Inflammatory macrophage treated with lipopolysaccharide for 1 hour (primary cell): Measurements from ENCODE around the gene MRPL14.

Experiments
- DNase-seq, 2 donors: peaks; one replicate each; pipeline ENCODE4 v3.0.0-alpha.2; 2020 to 2022

Gene MRPL14

GRCh38 chr6:44078827-44079671 is 48.2 kb downstream of the MRPL14 start:
- peak; percentile 50 to 95 for DNase-seq

GRCh38 chr6:44078219-44078826 is 48.9 kb downstream of the MRPL14 start:
- no peak for DNase-seq

GRCh38 chr6:44077214-44077946 is 49.9 kb downstream of the MRPL14 start:
- no peak for DNase-seq

GRCh38 chr6:44076356-44077213 is 50.7 kb downstream of the MRPL14 start:
- no peak for DNase-seq

GRCh38 chr6:44075647-44076355 is 51.5 kb downstream of the MRPL14 start:
- DNase-seq = no peak

- DNase-seq = no peak
Measured at GRCh38 chr6:44074813-44075646, 52.2 kb downstream of the MRPL14 start.

- peak; percentile 52 to 79 for DNase-seq
Measured at GRCh38 chr6:44074439-44074812, 52.8 kb downstream of the MRPL14 start.

- DNase-seq = no peak
Measured at GRCh38 chr6:44073612-44074438, 53.4 kb downstream of the MRPL14 start.

GRCh38 chr6:44072959-44073611 is 54.2 kb downstream of the MRPL14 start:
- peak in 1 of 2 donors; percentile 60 for DNase-seq

GRCh38 chr6:44072452-44072958 is 54.7 kb downstream of the MRPL14 start:
- no peak for DNase-seq

GRCh38 chr6:44071670-44072451 is 55.4 kb downstream of the MRPL14 start:
- DNase-seq = no peak

GRCh38 chr6:44068607-44069296 is 58.5 kb downstream of the MRPL14 start:
- DNase-seq = no peak

- DNase-seq = no peak
Measured at GRCh38 chr6:44067173-44068139, 59.8 kb downstream of the MRPL14 start.

- DNase-seq = no peak
Measured at GRCh38 chr6:44066394-44067172, 60.7 kb downstream of the MRPL14 start.

- peak in 1 of 2 donors; percentile 66 for DNase-seq
Measured at GRCh38 chr6:44065443-44066140, 61.7 kb downstream of the MRPL14 start.
